ELF-1 (cell line): ENCODE measurements around the gene DYNC1H1.

ENCODE experiments used
- DNase-seq: peaks from one replicate; pipeline ENCODE4 v3.0.0-alpha.2; 2016; ENCODE audit warnings: low read depth, low spot score

Gene DYNC1H1

GRCh38 chr14:102035914-102036313, 71.5 kb downstream of the DYNC1H1 start:
- no peak for DNase-seq

- no peak for DNase-seq
These were observed 73.3 kb downstream of the DYNC1H1 start for GRCh38 chr14:102037686-102038085.

GRCh38 chr14:102039157-102039556, 74.8 kb downstream of the DYNC1H1 start:
- DNase-seq = no peak

- no peak for DNase-seq
These were observed 75.8 kb downstream of the DYNC1H1 start for GRCh38 chr14:102040153-102040552.

DNA sequence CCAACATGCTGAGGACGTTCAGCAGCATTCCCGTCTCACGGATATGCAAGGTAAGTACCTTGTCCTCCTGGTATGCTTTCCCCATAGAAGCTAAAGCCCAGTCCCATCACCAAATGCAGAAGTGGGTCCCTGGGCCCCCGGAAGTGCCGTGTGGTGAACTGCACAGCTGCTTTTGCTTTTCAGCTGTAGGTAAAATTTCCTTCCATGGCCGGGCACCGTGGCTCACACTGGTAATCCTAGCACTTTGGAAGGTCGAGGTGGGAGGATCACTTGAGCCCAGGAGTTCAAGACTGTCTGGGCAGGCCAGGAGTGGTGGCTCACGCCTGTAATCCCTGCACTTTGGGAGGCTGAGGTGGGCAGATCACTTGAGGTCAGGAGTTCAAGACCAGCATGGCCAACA, 78.3 kb downstream of the DYNC1H1 start:
- no peak for DNase-seq

DNA sequence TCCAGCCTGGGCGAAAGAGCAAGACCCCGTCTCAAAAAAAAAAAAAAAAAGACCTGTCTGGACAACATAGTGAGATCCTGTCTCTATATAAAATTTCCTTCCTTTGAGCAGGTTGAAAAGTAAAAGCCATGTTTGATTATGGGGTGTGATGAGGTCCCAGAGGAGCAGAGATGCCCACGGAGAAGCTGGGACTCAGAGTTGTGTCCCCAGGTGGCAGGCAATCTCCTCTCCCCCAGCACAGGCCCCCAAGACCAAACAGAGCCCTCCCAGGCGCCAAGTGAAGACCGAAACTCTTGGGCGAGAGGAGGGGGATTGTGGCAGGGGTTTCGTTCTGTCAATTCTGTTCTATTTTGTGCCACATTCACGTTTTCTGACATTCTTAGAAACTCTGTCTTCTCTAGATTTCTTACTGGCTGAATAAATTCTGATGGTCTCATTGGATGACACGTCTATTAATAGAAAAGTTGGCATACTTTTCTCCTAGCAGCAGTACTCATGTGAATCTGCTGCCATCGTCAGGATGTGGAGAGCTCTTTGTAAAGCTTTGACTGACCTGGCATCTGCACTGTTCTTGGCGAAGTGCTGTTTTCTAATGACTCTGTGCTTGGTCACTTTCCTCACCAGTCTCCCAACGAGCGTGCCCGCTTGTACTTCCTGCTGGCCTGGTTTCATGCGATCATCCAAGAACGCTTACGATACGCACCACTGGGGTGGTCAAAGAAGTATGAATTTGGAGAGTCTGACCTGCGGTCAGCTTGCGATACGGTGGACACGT, 79.1 kb downstream of the DYNC1H1 start:
- no peak for DNase-seq

- no peak for DNase-seq
These were observed 80.2 kb downstream of the DYNC1H1 start for GRCh38 chr14:102044566-102044965.

- DNase-seq = peak; percentile 98
These were observed 82.2 kb downstream of the DYNC1H1 start for GRCh38 chr14:102046337-102047278.

DNA sequence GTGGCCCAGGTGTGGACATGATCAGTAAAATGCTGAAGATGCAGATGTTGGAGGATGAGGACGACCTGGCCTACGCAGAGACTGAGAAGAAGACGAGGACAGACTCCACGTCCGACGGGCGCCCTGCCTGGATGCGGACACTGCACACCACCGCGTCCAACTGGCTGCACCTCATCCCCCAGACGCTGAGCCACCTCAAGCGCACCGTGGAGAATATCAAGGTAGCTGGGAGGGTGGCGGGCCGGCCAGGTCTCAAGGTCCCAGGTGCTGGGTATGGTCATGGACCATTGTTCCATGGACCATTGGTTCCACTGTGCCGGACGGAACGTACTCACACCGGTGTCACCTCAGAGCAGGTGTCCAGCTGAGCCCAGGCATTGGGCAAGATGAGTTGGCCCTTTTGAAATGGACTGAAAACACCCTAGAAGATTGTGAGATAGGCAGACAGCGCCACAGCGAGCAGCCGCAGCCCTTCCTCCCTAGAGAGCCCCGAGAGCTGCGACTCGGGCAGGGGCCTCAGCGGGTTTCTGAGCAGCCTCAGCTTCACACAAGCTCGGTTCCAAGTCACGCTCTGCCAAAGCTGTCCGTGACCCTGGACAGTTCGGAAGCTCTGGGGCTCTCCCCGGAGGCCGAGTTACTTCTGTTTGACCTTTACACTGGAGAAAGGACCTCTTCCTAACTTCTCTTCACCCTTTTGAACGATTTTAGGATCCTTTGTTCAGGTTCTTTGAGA, 83.6 kb downstream of the DYNC1H1 start:
- no peak for DNase-seq

GRCh38 chr14:102049258-102050025, 85.1 kb downstream of the DYNC1H1 start:
- no peak for DNase-seq

GRCh38 chr14:102050026-102050405, 85.6 kb downstream of the DYNC1H1 start:
- DNase-seq = no peak

- peak; percentile 37 for DNase-seq
These were observed 86.3 kb downstream of the DYNC1H1 start for GRCh38 chr14:102050625-102051024.

DNA sequence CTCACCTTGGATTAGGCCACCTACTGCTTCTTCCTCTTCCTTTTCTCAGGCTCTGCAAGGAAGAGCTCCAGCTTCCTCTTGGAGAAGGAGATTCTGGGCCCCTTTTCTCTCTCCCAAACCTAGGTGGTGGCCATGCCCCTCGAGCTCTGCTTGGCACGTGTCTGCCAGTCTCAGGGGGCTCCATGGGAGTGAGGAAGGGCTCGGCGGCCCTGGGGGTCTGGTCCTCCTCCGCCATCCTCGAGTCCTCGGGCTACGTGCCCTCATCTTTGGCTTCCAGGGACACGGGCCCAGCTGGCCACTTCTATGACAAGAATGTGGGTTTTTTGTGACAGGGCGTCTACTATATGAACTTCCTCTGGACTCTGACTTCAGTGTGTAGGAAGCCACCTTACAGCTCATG, 88.1 kb downstream of the DYNC1H1 start:
- DNase-seq = no peak

DNA sequence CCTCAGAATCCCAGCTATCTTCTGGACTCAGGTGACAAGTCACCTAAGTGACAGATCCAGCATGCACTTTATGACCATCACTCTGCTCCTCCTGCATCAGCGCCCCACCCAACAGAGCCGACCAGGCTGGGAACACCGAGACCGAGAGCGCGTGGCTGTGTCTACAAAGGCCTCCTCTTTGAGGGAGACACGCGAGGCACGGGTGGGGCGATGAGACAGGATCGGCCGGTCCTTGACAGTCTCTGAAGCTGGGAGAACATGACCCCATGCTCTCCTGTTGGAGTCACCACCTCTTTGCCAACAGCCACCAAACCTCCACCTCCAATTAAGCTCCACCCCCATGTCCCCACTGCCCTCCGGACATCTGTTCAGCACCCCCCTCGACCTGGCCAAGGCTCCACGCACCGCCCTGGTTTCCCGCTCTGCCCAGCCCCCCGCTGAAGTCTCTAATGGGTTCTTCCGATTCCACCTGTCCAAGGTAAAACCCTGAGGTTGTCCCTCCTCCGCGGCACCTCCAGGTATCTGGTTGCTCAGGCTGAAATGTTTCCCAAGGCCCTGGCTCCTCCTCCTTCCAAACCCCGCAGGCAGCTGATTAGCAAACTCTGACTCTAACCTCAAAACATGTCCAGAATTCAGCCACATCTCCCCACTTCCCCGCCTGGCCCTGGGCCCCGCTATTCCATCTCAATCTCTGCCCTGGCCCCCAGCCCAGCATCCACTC, 91.0 kb downstream of the DYNC1H1 start:
- DNase-seq = peak; percentile 80

GRCh38 chr14:102056694-102057442, 92.5 kb downstream of the DYNC1H1 start:
- no peak for DNase-seq

DNA sequence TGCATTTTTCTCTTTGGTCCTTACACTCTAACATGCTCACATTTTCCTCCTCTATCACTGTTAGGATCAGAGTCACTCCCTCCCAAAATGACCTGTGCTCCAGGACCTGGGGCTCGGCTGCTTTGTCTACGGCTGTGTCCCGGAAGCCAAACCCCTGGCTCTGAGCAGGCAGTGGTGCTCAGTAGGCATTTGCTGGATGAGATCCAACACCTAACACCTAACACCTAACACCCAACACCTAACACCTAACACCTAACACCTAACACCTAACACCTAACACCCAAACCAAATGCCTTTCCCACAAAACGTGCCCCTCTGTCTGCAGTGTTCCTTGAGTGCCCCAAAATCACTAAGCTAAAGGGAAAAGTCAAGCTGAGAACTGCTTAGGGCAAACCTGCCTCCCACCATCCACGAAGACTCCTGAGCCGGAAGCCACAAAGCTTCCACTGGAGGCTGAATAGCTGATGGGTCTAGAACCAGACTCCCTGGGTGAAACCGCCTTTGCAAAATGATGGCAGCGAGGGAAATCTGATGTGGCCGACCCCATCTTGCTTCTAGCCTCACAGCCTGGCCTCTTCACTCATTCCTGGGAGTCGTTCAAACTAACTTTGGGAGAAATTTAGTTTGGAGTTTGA, 93.2 kb downstream of the DYNC1H1 start:
- DNase-seq = no peak

DNA sequence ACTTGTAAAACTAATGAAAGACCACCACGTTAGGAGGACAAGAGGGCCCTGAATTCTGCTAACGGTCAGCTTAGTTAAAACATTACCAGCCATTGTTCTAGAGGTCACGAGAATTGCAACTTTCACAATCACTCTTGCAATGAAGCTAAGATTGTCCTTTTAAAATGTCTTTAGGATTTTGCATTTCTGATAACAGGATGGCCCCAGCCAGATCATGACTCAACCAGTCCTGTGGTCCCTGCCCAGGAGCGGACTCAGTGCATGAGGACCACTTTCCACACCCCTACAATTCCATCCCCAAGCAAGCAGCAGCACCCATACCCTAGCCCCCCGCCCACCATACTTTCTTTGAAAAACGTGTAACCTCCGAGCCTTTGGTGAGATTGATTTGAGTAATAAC, 93.8 kb downstream of the DYNC1H1 start:
- no peak for DNase-seq

DNA sequence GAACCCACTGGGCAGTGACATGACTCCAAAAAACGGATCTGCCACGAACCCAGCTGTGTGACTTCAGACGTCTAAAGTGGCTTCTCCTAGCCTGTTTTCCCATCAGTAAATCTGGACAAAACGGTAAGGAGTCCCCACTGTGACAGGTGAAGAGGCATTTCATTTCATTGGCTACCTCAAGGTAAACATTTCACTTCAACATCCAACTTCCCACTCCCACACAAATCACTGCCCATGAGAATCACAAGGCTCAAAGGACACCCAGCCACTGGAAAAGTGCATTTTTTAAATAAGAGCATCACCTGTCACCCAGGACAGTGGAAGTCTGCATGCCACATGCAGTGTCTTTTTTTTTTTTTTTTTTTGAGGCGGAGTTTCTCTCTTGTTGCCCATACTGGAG, 94.6 kb downstream of the DYNC1H1 start:
- DNase-seq = no peak

GRCh38 chr14:102063109-102063807, 98.9 kb downstream of the DYNC1H1 start:
- DNase-seq = peak; percentile 86
